Keratinocyte (primary cell): ENCODE data around the gene ATP2B2. TPM values are rescaled to one million over a fixed set of nuclear protein-coding genes. Genes with fewer than 3 reads are reported as not detected.

Source experiments
- DNase-seq: peaks from one replicate; pipeline ENCODE4 v3.0.0-alpha.2; 2011; ENCODE audit warnings: low read depth, missing footprints, low spot score
- FAIRE-seq: peaks from 2 replicates; lab custom pipeline; 2011; peaks lifted over from hg19 to GRCh38; lab: Jason Lieb, UNC
- H2AFZ ChIP-seq: 2 replicates; pipeline ENCODE4 v1.6.0; 2012; ENCODE audit warnings: low read length, control low read depth, inconsistent platforms; ENCODE audit not compliant: control insufficient read depth
- H3K27ac ChIP-seq: 2 replicates; pipeline ENCODE4 v1.5.1; 2011; ENCODE audit warnings: low read length; ENCODE audit not compliant: control insufficient read depth, insufficient read depth
- H3K27me3 ChIP-seq: 3 replicates; pipeline ENCODE4 v1.6.0; 2011; ENCODE audit warnings: low read length; ENCODE audit not compliant: control insufficient read depth, insufficient read depth; ENCODE audit errors: extremely low read depth
- H3K36me3 ChIP-seq, 2 experiments: 2 replicates in 1 of 2; 3 replicates in 1 of 2; pipeline ENCODE4 v1.5.1; 2011; ENCODE audit warnings: low read length in 2 of 2, mild to moderate bottlenecking in 1 of 2; ENCODE audit not compliant: control insufficient read depth in 2 of 2, insufficient read depth in 2 of 2; ENCODE audit errors: extremely low read depth in 1 of 2
- H3K4me1 ChIP-seq: 3 replicates; pipeline ENCODE4 v1.5.1; 2011; ENCODE audit warnings: low read length; ENCODE audit not compliant: control insufficient read depth, insufficient read depth; ENCODE audit errors: extremely low read depth
- H3K4me2 ChIP-seq: 3 replicates; pipeline ENCODE4 v1.6.0; 2011; ENCODE audit warnings: low read depth, low read length; ENCODE audit not compliant: control insufficient read depth, insufficient read depth; ENCODE audit errors: extremely low read depth
- H3K4me3 ChIP-seq, 3 experiments: fragments of 200-600 bp in 1 of 3; sonication (generic) in 1 of 3; 2 replicates in 2 of 3; 3 replicates in 1 of 3; pipeline ENCODE4 v1.5.1; 2011 to 2016; ENCODE audit warnings: low read length in 3 of 3, mild to moderate bottlenecking in 3 of 3, control low read depth in 2 of 3, inconsistent platforms in 1 of 3, low read depth in 1 of 3, mixed read lengths in 1 of 3, mixed run types in 1 of 3, moderate library complexity in 1 of 3; ENCODE audit not compliant: control insufficient read depth in 2 of 3, insufficient read depth in 2 of 3; ENCODE audit errors: extremely low read depth in 1 of 3
- H3K79me2 ChIP-seq: 2 replicates; pipeline ENCODE4 v1.6.0; 2012; ENCODE audit warnings: low read length; ENCODE audit not compliant: control insufficient read depth, insufficient read depth
- H3K9ac ChIP-seq: 3 replicates; pipeline ENCODE4 v1.6.0; 2011; ENCODE audit warnings: low read length; ENCODE audit not compliant: control insufficient read depth, insufficient read depth; ENCODE audit errors: extremely low read depth
- H3K9me1 ChIP-seq: 3 replicates; pipeline ENCODE4 v1.6.0; 2011; ENCODE audit warnings: low read length; ENCODE audit not compliant: control insufficient read depth, insufficient read depth; ENCODE audit errors: extremely low read depth
- H3K9me3 ChIP-seq: 2 replicates; pipeline ENCODE4 v1.5.1; 2012; ENCODE audit warnings: low read depth, low read length; ENCODE audit not compliant: control insufficient read depth
- H4K20me1 ChIP-seq: 3 replicates; pipeline ENCODE4 v1.6.0; 2011; ENCODE audit warnings: low read length; ENCODE audit not compliant: control insufficient read depth, insufficient read depth; ENCODE audit errors: extremely low read depth
- EZH2 ChIP-seq: IDR thresholded peaks from one replicate; pipeline ENCODE4 v1.6.1; 2012; ENCODE audit warnings: inconsistent platforms, mild to moderate bottlenecking, low read length, moderate library complexity
- dilution Hi-C: fragments of 300-500 bp; cut with MboI; formaldehyde crosslinking; loops from one replicate; pipeline ENCODE4 v1.7.0; 2020; ENCODE audit warnings: low sequenced_read_pairs; ENCODE audit not compliant: extremely low pct_ligation_motif_present
- polyA plus RNA-seq, 5 experiments: library from polyadenylated mRNA; depleted of rRNA in 3 of 5; stranded (reverse) in 3 of 5; stranded (forward) in 1 of 5; unstranded in 1 of 5; fragments of >200 nt; gene quantifications; 1 replicate in 1 of 5; 2 replicates in 3 of 5; 3 replicates in 1 of 5; pipeline versions ENCODE4 v1.2.1 to v1.2.3, GENCODE V29; 2011 to 2012; ENCODE audit warnings: missing spikeins in 2 of 5, low read depth in 1 of 5, low replicate concordance in 1 of 5
- TF ChIP-seq, protein P1 (sequence below), 3 experiments: IDR thresholded peaks in 1 of 3; conservative IDR thresholded peaks in 1 of 3; optimal IDR thresholded peaks in 1 of 3; 2 replicates in 2 of 3; 3 replicates in 1 of 3; pipeline versions ENCODE3 to v1.5.1; 2011; ENCODE audit warnings: low read length in 3 of 3, mild to moderate bottlenecking in 3 of 3, moderate library complexity in 2 of 3, control low read depth in 1 of 3, inconsistent platforms in 1 of 3; ENCODE audit not compliant: insufficient read depth in 2 of 3; ENCODE audit errors: extremely low read depth in 1 of 3

ATP2B2 gene
- polyA plus RNA-seq, 1 donor (not counting 4 experiments of a cell fraction or from before 2014, with no cell fraction given), result not detected

DNA sequence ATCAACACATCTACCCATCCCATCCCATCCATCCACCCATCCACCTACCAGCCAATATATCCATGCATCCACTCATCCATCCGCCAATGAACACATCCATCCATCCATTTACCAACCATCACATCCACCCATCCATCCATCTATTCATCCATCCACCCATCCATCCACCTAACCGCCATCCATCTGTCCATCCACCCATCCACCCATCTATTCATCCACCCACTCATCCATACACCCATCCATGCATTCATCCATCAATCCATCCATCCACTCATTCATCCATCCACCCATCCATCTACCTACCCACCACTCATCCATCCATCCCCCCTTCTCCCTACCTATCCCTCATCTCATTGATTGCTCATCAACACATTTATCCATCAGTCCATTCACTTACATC, 136.9 kb downstream of the ATP2B2 start:
- Histone ChIP-seq H3K9me1 (peaks cover 2% of the 10 kb centered on the region), H3K4me3 (no peak overlapping the region)

DNA sequence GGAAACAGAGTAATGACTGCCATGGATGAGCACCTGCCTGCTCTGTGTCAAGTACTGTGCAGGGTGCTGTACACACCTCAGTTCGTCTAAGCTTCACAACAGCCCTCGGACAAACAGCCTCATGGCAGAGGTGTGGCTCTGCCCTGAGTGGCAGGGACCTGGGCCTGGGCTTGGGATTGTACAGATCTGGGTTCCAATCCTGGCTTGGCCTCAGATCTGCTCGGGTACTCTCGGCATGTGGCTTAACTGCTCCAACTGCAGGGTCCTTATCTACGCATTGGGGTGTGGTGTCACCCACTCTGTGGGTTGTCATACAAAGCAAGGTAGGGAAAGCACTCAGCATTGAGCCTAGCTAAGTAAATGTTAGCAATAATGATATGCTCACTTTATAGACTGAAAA, 137.9 kb downstream of the ATP2B2 start:
- no peak overlapping the region for H3K4me3 ChIP-seq
- no peak overlapping the region for H3K9ac ChIP-seq
- H3K27me3 ChIP-seq, result peaks cover 20% of the 10 kb centered on the region
- no peak for FAIRE-seq
- H3K79me2 ChIP-seq, result no peaks in the 10 kb centered on the region
- peaks cover 19% of the 10 kb centered on the region for H3K4me1 ChIP-seq
- H3K9me1 ChIP-seq, result peaks cover 2% of the 10 kb centered on the region
- no peak overlapping the region for H2AFZ ChIP-seq
- peak overlapping the region; percentile 49 for H3K4me2 ChIP-seq
- no peak for DNase-seq
- no peak for TF ChIP-seq EZH2
- TF ChIP-seq, protein P1, sequence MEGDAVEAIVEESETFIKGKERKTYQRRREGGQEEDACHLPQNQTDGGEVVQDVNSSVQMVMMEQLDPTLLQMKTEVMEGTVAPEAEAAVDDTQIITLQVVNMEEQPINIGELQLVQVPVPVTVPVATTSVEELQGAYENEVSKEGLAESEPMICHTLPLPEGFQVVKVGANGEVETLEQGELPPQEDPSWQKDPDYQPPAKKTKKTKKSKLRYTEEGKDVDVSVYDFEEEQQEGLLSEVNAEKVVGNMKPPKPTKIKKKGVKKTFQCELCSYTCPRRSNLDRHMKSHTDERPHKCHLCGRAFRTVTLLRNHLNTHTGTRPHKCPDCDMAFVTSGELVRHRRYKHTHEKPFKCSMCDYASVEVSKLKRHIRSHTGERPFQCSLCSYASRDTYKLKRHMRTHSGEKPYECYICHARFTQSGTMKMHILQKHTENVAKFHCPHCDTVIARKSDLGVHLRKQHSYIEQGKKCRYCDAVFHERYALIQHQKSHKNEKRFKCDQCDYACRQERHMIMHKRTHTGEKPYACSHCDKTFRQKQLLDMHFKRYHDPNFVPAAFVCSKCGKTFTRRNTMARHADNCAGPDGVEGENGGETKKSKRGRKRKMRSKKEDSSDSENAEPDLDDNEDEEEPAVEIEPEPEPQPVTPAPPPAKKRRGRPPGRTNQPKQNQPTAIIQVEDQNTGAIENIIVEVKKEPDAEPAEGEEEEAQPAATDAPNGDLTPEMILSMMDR (optimal IDR thresholded peaks at IDR 0.05 in 1 of 3, IDR thresholded peaks at IDR 0.05 in 1 of 3, conservative IDR thresholded peaks at IDR 0.05 in 1 of 3; ENCODE audit: extremely low read depth in 1 of 3, insufficient read depth in 2 of 3, low read length in 3 of 3), result no peak
- no peak overlapping the region for H3K27ac ChIP-seq
- H3K36me3 ChIP-seq, result no peaks in the 10 kb centered on the region
- dilution Hi-C loops, result no loop called here
- H4K20me1 ChIP-seq, result peaks cover 5% of the 10 kb centered on the region
- peaks cover 6% of the 10 kb centered on the region for H3K9me3 ChIP-seq

More for the DNA sequence above, 136.9 kb downstream of the ATP2B2 start:
- H3K9me3 ChIP-seq, result peaks cover 6% of the 10 kb centered on the region
- no peaks in the 10 kb centered on the region for H3K79me2 ChIP-seq
- H3K27ac ChIP-seq, result no peak overlapping the region
- H3K4me2 ChIP-seq, result no peak overlapping the region
- H3K36me3 ChIP-seq, result no peaks in the 10 kb centered on the region
- H2AFZ ChIP-seq, result no peak overlapping the region
- H3K4me1 ChIP-seq, result peaks cover 19% of the 10 kb centered on the region
- H3K9ac ChIP-seq, result no peak overlapping the region
- peaks cover 5% of the 10 kb centered on the region for H4K20me1 ChIP-seq
- TF ChIP-seq EZH2, result no peak
- TF ChIP-seq, protein P1 (optimal IDR thresholded peaks at IDR 0.05 in 1 of 3, IDR thresholded peaks at IDR 0.05 in 1 of 3, conservative IDR thresholded peaks at IDR 0.05 in 1 of 3; ENCODE audit: extremely low read depth in 1 of 3, insufficient read depth in 2 of 3, low read length in 3 of 3), result no peak
- no peak for FAIRE-seq
- dilution Hi-C loops, result no loop called here
- peaks cover 20% of the 10 kb centered on the region for H3K27me3 ChIP-seq
- DNase-seq, result no peak
